ENCODE results near the gene NLRC5.
"Not testable (repeated sequence)": the region's sequence is repeated elsewhere in the genome, so short reads cannot be mapped to it uniquely, and the experiment has no call there.

The NLRC5 gene

DNA sequence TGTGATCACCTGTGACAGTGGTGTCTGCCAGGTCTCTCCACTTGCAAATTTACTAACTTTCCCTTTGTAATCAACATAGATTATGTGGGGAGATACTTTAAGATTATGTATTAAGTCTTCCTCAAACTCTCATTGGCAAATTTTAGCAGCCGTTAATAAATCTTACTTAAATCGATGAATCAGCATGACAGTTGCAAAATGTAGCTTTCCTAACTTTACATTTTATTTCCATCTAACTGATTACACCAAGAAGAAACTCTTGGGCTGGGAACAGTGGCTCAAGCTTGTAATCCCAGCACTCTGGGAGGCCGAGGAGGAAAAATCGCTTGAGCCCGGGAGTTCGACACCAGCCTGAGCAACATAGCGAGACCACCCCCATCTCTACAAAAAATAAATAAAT, 79.7 kb downstream of the NLRC5 start:
- no peak for DNase-seq (ENCODE audit: insufficient read length, low spot score)
- FAIRE-seq = no peak

DNA sequence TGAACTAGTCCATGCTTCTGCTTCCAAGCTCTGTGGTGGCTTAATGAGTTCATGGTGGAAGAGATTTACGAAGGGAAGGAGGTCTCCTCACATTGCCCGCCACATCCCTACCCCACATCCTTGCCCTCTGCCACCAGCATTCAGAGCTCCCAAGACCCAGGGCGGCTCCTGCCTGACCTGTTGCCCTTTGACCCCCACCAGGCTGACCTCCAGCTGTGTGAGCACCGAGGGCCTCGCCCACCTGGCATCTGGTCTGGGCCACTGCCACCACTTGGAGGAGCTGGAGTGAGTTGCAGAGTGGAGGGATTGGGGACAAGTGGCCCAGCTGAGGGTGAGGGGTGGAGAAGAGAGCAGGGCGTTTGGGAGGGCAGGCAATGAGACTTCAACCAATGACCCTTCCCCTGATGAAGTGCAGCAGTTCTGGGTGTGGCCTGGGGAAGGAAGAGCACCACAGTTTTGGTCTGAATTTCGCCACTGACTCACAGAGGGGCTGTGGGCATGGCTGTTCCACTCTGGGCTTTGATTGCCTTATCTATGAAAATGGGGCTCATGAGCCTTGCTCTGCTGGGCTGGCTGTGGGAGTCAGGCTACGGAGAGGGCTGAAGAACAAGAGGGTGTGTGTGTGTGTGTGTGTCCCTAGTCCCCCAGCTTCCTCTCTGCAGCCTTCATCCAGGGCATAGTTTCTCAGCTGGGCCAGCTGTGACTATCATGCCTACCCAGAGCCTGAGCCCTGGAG, 80.4 kb downstream of the NLRC5 start:
- no peak for FAIRE-seq

DNA sequence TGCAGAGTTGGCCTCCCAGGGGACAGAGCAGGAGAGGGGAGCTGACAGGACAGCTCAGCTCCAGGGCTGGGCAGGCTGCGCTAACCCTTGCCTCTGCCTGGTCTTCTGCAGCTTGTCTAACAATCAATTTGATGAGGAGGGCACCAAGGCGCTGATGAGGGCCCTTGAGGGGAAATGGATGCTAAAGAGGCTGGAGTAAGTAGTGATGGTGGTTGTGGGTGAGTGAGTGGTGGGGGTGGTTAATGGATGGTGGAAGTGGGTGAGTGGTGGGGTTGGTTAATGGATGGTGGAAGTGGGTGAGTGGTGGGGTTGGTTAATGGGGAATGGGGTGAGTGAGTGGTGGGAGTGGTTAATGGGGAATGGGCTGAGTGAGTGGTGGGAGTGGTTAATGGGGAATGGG, 81.1 kb downstream of the NLRC5 start:
- DNase-seq (ENCODE audit: insufficient read length, low spot score) (no peak), FAIRE-seq (no peak)

More for the DNA sequence above, 80.4 kb downstream of the NLRC5 start:
- DNase-seq (ENCODE audit: insufficient read length, low spot score) = no peak

DNA sequence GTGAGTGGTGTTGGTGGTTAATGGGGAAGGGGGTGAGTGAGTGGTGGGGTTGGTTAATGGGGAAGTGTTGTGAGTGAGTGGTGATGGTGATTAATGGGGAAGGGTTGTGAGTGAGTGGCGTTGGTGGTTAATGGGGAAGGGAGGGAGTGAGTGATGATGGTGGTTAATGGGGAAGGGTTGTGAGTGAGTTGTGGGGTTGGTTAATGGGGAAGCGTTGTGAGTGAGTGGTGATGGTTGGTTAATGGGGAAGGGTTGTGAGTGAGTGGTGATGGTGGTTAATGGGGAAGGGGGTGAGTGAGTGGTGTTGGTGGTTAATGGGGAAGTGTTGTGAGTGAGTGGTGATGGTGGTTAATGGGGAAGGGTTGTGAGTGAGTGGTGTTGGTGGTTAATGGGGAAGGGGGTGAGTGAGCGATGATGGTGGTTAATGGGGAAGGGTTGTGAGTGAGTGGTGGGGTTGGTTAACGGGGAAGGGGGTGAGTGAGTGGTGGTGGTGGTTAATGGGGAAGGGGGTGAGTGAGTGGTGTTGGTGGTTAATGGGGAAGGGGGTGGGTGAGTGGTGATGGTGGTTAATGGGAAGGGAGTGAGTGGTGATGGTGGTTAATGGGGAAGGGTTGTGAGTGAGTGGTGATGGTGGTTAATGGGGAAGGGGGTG, 81.8 kb downstream of the NLRC5 start:
- not testable (repeated sequence) for DNase-seq (ENCODE audit: insufficient read length, low spot score); FAIRE-seq

DNA sequence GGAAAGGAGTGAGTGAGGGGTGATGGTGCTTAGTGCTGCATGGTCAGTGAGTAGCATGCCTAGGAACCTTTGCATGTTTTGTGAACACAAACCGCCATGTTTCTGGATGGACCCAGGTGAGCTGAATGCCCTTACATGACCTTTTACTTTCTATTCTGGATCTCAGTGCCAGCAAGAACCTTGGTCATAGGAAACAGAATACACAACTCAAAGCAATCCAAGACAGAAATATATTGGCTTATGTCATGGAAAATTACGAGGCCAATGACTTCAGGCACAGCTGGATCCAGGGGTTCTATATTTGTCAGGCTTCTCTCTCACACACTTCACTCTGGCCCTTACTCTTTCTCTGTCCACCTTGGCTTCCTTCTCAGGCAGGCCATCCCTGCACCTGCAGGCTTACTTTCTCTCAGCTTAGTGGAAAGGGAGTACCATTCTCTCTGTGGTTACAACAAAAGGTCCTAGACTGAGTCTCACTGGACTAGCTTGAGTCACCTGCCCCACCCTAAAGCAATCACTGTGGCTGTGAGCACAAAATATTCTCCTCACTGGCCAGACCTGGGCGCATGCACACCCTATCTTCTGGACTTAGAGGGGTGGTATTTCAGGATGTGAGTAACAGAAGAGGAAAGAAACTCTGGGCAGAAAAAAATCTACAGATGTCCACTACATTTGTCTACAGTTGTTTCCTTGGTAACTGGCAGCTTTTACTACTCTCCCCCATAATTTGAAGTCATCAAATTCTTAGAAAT, 82.7 kb downstream of the NLRC5 start:
- FAIRE-seq (no peak), DNase-seq (ENCODE audit: insufficient read length, low spot score) (no peak)

DNA sequence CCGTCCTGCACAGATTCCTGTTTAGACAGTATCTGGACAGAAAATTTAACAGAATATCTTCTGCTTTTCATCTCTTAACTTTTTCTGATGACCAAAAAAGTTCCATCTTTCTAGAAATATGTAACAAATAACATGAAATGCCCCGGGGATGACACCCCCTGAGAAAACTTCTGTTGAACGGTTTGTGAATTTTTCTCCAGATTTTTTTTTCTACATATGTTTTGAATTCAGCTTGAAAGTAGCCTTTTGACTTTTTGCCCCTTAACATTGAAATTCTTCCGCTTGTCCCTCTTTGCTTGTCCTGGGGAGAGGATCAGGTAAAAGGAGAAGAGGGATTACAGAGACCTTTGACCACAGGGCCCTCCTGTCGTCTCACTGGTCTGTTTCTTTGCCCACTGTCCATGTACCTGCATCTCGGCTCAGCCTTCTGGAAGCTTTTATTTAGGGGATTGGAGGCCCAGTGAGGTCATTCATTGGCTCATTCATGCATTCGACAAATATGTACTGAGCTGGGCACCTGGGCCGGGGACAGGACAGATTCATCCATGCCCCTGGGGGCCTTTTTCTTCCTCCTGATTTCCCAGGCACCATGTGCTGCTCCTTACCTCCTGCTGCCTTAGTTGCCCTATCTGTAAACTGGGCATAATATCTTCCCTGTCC, 83.4 kb downstream of the NLRC5 start:
- DNase-seq (ENCODE audit: insufficient read length, low spot score) (no peak), FAIRE-seq (no peak)

DNA sequence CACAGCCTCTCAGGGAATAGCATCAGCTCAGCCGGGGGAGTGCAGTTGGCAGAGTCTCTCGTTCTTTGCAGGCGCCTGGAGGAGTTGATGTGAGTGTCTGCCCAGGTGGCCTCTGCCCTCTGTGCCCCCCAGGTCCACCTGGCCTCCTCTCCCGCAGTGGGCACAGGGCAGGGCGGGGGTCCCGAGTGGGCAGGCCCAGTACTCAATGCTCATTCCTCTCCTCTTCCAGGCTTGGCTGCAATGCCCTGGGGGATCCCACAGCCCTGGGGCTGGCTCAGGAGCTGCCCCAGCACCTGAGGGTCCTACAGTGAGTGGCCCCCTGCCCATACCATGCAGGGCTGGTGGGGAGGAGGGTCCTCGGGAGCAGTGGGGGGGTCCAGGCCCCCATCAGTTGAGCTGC, 88.4 kb downstream of the NLRC5 start:
- DNase-seq (ENCODE audit: insufficient read length, low spot score) (no peak), FAIRE-seq (no peak)

DNA sequence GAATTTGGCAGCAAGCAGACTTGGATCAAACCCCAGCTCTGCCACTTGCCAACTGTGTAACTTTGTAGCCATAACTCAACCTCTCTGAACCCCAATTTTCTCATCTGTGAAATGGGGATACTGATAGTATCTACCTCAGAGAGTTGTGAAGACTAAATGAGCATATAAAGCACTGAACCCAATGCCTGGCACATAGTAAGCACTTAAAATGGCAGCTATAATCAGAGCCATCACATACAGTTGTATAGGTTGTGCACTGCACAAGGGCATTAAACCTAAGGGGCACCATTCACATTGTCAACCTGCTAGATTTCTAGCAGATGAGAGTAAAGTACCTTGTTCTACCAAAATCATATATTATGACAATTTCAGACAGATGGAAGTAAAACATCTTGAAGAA, 92.4 kb downstream of the NLRC5 start:
- FAIRE-seq (no peak), DNase-seq (ENCODE audit: insufficient read length, low spot score) (no peak)

DNA sequence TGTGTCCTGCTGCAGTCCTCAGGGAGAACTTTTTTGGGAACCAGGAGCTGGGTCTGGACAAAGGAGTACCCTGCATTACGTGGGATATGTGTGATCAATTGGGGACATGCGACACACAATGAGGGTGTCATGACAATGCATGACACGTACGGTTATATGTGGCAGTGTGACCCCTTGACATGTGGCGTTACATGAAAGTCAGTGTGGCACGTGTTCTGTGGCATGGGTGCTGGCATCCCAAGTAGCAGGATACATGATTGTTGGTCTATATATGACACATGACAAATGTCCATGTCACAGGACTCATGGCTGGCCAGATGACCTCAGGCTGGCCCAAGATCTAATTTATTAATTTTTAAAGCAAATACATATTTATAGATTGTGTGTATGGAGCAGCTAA, 93.3 kb downstream of the NLRC5 start:
- DNase-seq (ENCODE audit: insufficient read length, low spot score) = no peak
- FAIRE-seq = peak; percentile 69

DNA sequence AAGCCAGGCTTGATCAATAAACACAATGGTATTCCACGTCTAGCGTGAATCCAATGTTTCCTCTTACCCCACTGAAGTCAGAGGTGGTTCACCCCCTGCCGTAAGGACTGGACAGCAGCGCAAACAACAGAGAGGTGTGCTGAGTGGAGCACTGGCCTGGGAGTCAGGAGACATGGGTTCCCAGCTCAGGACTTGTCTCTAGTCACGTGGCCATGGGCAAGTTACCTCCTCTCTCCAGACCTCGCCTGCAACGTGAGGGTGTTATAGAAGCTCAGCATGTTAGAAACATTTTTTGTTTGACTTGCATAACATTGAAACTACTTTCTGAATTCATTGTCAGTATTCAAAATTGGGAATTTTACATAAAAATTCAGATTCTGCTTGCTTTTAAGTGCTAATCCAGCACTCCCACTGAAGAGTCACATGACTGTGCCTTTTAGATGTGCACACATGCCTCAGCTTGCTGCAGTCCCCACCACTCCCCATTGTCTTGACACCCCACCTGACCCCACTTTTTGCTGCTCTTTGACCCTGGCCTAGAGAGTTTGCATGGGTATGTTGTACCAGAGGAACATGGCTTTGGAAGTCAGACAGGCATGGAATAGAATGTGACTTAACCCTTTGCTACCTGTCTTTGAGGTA, 94.2 kb downstream of the NLRC5 start:
- FAIRE-seq (no peak), DNase-seq (ENCODE audit: insufficient read length, low spot score) (no peak)

DNA sequence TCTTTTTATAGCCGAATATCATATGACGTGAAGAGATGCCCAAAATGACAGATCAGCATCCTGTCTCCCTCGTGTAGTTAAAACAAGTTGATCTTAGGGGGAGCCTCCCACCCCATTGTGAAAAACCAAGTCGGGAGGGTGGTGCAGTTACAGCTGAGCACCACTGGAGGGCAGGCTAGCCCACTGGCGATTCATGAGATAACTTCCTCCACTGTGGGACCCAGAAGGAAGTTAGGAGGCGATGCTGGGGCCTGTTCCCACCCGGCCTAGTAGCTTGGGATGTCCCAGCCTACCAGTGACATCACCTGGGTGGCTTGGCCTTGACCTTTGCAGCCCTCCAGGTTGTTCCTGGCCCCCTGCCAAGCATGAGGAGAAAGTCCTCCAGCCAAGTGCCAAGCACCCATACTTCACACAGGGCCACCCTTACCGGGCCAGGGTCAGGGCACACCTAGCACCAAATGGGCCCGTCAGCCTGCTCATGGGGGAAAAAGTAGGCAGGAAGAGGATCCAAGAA, 95.0 kb downstream of the NLRC5 start:
- DNase-seq (ENCODE audit: insufficient read length, low spot score) (peak; percentile 89), FAIRE-seq (peak; percentile 96)

DNA sequence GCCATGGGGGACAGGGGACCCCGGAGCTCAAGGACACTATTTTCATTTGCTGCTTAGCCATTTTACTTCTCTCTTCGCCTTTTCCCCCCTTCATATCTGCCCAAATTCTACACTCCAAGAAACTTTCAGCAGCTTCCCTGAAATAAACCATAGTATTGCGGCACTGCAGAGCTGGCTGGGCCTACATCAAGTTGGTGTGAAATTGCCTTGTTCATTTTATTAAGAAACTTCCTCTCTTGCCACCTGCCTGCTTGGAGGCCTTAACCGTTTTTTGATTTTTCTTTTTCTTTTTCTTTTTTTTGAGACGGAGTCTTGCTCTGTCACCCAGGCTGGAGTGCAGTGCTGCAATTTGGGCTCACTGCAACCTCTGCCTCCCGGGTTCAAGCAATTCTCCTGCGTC, 95.6 kb downstream of the NLRC5 start:
- no peak for DNase-seq (ENCODE audit: insufficient read length, low spot score)
- no peak for FAIRE-seq

DNA sequence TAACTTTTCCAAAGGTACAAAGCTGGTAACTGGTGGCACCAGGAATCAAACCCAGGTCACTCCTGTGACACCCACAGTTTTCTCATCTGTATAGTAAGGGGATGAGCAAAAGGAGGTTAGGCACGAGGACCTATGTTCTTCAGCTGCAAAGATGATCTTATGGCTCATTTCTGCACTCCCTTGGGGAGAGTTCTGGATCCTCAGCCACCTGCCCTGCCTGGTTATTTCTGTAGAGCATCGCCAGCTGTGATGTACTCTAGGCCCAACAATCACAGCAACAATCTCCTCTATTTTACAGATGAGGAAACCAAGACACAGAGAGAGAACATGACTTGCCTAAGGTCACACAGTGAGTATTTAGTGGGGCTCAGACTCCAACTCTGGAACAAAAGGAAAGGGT, 97.6 kb downstream of the NLRC5 start:
- FAIRE-seq (no peak), DNase-seq (ENCODE audit: insufficient read length, low spot score) (no peak)

DNA sequence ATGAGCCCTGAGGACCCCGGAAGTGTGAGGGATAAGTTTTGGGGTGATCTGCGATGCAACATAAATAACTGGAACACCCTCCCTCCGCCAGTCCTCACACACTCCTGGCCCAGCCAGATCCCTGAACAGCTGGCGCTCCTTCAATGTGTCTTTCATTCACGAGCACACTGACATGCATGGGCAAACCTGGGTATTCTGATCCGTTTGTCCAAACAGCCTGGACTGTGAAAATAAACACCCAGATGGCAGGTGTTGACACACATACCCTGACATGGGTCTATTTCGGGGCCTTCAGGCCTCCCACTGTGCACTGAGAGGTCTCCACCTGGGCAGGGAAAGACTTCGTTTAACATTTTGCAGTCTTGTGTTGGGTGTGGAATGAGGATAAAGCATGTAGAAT, 100.0 kb downstream of the NLRC5 start:
- no peak for FAIRE-seq
- no peak for DNase-seq (ENCODE audit: insufficient read length, low spot score)

DNA sequence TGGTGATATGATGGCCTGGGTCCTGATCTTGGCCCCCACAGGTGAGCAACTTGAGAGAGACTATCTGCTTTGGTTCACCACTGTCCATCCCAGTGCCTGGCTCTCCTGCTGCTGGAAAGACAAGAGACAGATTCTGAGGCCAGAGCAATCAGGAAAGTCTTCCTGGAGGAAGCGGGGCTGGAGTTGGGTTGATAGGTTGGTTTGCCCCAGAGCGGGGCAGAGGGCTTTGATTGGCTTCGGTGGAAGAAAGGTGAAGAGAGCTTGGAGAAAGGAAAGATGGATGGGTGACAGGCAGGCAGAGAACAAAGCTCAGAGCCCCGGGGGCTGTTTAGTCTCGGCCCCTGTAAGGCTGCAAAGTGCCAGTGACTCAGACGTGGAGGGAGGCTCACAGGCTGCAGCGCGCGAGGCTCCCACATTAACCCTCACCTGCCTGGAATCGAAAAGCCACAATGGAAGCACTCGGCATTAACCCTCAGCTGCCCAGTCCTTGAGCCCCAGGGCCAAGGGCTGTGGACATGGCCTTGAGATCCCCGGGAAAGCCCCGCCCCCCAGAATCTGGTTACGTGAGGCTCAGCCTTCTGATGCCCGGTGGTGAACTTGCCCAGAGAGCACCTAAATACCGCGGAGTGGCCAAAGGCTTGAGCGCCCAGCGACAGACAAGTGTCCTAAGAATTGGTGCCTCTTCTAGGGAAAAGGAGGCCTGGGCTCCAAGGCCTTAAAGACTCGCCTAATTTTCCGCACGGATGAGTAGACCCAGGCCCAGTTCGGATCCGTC, 102.0 kb downstream of the NLRC5 start:
- DNase-seq (ENCODE audit: insufficient read length, low spot score) (peak; percentile 81), FAIRE-seq (peak; percentile 80)

DNA sequence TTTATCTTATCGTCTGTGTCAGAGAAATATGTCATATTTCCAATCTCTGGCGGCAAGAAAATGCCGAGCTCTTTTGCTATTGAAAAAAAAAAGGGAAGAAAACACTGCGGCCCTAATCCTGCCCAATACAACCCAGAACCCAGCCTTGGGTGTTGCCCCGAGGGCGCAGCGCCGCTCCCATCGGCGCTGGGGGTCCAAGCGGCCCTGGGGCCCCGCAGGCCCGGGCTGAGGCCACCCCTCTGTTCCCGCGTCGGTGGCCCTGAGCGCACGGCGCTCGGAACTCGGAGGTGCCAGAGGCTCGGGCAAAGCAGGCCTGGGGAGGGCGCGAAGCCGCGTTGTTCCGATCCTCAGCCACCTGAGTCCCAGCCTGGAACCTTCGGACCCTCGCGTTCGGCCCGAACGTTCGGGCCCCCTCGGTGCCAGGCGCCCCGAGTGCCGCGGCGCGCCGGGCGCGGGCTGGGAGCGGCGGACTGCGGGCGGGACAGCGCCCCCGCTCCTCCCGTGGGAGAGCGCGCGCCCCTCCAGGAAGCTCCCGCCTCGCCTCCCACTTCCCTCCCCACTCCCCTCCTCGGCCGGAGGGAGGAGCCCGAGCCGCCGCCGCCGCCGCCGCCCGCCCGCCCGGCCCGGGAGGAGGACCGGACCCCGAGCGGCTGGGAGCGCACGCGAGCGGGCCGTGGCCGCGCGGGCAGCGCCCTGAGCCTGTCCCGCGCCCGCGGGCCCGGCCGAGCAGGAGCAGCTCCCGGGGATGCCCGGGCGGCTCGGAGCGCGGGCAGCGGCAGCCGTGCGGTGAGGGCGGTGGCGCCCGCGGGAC, 102.8 kb downstream of the NLRC5 start, which contains the start of gene CPNE2:
Gene CPNE2, plus strand, starts transcription at position 609 of the 811 bp plus-strand sequence. CDS start 18,160 bp downstream, outside the sequence.
- peak; percentile 62 for DNase-seq (ENCODE audit: insufficient read length, low spot score)

DNA sequence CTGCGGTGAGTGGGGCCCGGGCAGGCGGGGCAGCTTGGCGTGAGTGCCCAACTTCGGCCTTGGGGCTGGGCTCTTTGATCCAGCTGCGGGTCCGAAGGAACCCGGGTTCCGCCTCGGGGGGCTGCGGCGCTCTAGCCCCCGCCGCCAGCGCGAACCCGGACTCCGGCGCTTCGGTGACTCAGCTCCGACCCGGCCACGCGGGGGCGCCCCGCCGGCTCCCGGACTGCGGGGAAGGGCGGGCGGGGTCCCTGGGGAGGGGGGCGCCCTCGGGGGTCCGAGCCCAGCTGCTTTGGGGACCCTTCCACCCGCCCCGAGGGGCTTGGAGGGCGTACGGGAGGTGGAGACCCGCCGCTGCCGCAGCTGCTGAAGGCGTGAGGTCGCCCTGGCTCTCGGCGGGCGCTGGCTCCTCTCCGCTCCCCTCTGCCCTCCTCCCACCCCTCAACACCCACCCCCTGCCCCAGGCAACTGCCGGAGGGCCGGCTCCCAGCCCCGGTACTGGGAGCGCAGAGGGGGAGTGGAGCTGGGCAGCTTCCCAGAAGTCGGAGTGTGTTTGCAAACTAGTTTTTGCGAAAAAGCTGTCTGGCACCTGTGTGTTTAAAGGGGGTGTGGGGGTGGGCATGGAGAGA, 103.5 kb downstream of the NLRC5 start:
- no peak for FAIRE-seq

More for the DNA sequence above, 102.8 kb downstream of the NLRC5 start, which contains the start of gene CPNE2:
- peak; percentile 57 for FAIRE-seq

More for the DNA sequence above, 103.5 kb downstream of the NLRC5 start:
- DNase-seq (ENCODE audit: insufficient read length, low spot score) = peak; percentile 59

All from HTR-8/SVneo (cell line).